PC-9 (cell line): ENCODE measurements around the gene EPHA1.

Source experiments
- EZH2 ChIP-seq: fragments of 200-600 bp; sonication (generic); IDR thresholded peaks from 2 replicates; pipeline ENCODE4 v1.8.0; 2017; ENCODE audit warnings: antibody characterized with exemption, low read depth
- TF ChIP-seq, protein P1 (sequence below): fragments of 200-600 bp; sonication (generic); conservative IDR thresholded peaks from 2 replicates; pipeline ENCODE4 v1.6.1; 2017; ENCODE audit warnings: mixed run types, antibody characterized with exemption, mild to moderate bottlenecking, moderate library complexity

DNA sequence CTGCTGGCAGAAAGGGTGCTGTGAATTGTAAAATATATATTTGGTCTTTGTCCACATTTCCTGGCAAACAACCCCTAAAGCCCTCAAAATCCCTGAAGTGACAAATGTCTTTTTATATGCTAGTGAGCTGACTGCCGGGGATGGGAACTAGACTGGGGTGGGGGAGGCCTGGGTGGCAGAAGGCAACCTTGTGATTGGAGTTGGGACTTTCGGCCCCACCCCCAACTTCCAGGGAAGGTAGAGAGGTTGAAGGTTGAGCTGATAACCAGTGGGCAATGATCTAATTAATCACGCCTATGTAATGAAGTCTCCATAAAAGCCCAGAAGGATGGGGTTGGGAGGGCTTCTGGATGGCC lies 2.7 kb downstream of the EPHA1 start:
- TF ChIP-seq, protein P1, sequence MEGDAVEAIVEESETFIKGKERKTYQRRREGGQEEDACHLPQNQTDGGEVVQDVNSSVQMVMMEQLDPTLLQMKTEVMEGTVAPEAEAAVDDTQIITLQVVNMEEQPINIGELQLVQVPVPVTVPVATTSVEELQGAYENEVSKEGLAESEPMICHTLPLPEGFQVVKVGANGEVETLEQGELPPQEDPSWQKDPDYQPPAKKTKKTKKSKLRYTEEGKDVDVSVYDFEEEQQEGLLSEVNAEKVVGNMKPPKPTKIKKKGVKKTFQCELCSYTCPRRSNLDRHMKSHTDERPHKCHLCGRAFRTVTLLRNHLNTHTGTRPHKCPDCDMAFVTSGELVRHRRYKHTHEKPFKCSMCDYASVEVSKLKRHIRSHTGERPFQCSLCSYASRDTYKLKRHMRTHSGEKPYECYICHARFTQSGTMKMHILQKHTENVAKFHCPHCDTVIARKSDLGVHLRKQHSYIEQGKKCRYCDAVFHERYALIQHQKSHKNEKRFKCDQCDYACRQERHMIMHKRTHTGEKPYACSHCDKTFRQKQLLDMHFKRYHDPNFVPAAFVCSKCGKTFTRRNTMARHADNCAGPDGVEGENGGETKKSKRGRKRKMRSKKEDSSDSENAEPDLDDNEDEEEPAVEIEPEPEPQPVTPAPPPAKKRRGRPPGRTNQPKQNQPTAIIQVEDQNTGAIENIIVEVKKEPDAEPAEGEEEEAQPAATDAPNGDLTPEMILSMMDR = no peak
- no peak for TF ChIP-seq EZH2
